ENCODE measurements around the gene WRNIP1. TPM values are rescaled to one million over a fixed set of nuclear protein-coding genes. Genes with fewer than 3 reads are reported as not detected.

WRNIP1 gene
- total and polyA plus RNA-seq, 2 of the 13 experiments (the other 11 are each of a cell fraction or from before 2014, with no cell fraction given): 77.7 to 90.3 TPM

DNA sequence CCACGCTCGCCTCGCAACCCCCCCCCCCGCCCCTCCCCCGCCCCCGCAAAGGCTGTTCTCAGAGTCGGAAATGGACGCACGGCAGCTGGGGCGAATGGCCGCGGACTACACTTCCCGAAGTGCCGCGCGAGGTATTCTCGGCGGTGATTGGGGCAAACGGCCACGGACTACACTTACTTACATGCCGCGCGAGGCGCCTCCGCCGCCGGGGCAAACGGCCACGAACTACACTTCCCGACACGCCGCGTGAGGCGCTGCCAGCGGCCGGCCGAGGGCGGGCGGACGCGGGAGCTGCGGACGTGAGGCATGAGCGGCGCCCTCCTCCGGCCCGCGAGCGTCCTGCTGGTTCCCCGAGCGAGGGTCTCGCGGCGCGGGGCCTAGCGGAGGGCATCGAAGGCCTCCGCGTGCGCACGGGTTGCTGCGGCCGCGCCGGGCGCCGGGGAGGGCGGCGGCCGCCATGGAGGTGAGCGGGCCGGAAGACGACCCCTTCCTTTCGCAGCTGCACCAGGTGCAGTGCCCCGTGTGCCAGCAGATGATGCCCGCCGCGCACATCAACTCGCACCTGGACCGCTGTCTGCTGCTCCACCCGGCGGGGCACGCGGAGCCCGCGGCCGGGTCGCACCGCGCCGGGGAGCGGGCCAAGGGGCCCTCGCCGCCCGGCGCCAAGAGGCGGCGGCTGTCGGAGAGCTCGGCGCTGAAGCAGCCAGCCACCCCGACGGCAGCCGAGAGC, at the start of gene WRNIP1 (continued):
- TF ChIP-seq ZNF33A (CRISPR knock-in tag; IDR thresholded peaks at IDR 0.05; ENCODE audit: borderline replicate concordance) (no peak), ZNF343 (CRISPR knock-in tag; IDR thresholded peaks at IDR 0.05) (peak; percentile 90), ZNF567 (CRISPR knock-in tag; IDR thresholded peaks at IDR 0.05; ENCODE audit: borderline replicate concordance) (no peak), RFX1 (IDR thresholded peaks at IDR 0.05) (no peak), RBM22 (optimal IDR thresholded peaks at IDR 0.05; ENCODE audit: low read length) (no peak), SAP130 (CRISPR knock-in tag; IDR thresholded peaks at IDR 0.05; ENCODE audit: low read depth) (peak; percentile 90), SATB2 (CRISPR knock-in tag; IDR thresholded peaks at IDR 0.05) (0 out of 2 replicates have a peak, but pooled peaks have one; percentile 36), HCFC1 (IDR thresholded peaks at IDR 0.05; ENCODE audit: low read depth, low read length) (peak; percentile 95), HNRNPK (IDR thresholded peaks at IDR 0.05; ENCODE audit: low read depth, low read length, poor library complexity, severe bottlenecking) (peak; percentile 93), ZFAT (CRISPR knock-in tag; conservative IDR thresholded peaks at IDR 0.05) (no peak), HDAC1 (CRISPR knock-in tag; IDR thresholded peaks at IDR 0.05) (peak; percentile 21; the same call in 1 of the 2 replicates), RELA (CRISPR knock-in tag; IDR thresholded peaks at IDR 0.05) (peak; percentile 5; the same call in 1 of the 2 replicates), ARHGAP35 (CRISPR knock-in tag; IDR thresholded peaks at IDR 0.05; ENCODE audit: borderline replicate concordance) (peak; percentile 64; the same call in 1 of the 2 replicates), SOX6 (IDR thresholded peaks at IDR 0.05) (no peak), SOX6 (CRISPR knock-in tag; IDR thresholded peaks at IDR 0.05) (peak; percentile 42; the same call in 1 of the 2 replicates), ZMYM2 (CRISPR knock-in tag; IDR thresholded peaks at IDR 0.05) (no peak; the same call in 1 of the 2 replicates), ZNF549 (CRISPR knock-in tag; IDR thresholded peaks at IDR 0.05) (no peak), ZNF543 (CRISPR knock-in tag; IDR thresholded peaks at IDR 0.05) (no peak; the same call in none of the 2 replicates), ZNF598 (CRISPR knock-in tag; IDR thresholded peaks at IDR 0.05; ENCODE audit: borderline replicate concordance) (no peak), ZNF556 (CRISPR knock-in tag; IDR thresholded peaks at IDR 0.05; ENCODE audit: borderline replicate concordance) (peak; percentile 94)
- TF ChIP-seq, protein P1, sequence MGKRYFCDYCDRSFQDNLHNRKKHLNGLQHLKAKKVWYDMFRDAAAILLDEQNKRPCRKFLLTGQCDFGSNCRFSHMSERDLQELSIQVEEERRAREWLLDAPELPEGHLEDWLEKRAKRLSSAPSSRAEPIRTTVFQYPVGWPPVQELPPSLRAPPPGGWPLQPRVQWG (CRISPR knock-in tag; IDR thresholded peaks at IDR 0.05; ENCODE audit: borderline replicate concordance, low read depth): no peak
- TF ChIP-seq, protein P2, sequence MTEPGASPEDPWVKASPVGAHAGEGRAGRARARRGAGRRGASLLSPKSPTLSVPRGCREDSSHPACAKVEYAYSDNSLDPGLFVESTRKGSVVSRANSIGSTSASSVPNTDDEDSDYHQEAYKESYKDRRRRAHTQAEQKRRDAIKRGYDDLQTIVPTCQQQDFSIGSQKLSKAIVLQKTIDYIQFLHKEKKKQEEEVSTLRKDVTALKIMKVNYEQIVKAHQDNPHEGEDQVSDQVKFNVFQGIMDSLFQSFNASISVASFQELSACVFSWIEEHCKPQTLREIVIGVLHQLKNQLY (CRISPR knock-in tag; IDR thresholded peaks at IDR 0.05): 0 out of 2 replicates have a peak, but pooled peaks have one; percentile 36
- TF ChIP-seq, protein P3, sequence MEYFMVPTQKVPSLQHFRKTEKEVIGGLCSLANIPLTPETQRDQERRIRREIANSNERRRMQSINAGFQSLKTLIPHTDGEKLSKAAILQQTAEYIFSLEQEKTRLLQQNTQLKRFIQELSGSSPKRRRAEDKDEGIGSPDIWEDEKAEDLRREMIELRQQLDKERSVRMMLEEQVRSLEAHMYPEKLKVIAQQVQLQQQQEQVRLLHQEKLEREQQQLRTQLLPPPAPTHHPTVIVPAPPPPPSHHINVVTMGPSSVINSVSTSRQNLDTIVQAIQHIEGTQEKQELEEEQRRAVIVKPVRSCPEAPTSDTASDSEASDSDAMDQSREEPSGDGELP (IDR thresholded peaks at IDR 0.05; ENCODE audit: borderline replicate concordance, low read depth): peak; percentile 80; the same call in 1 of the 2 replicates
- TF ChIP-seq, protein P4, sequence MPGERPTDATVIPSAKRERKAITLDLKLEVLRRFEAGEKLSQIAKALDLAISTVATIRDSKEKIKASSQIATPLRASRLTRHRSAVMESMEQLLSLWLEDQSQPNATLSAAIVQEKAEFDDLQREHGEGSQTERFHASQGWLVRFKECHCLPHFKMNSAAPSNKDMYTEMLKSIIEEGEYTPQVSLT (CRISPR knock-in tag; IDR thresholded peaks at IDR 0.05; ENCODE audit: borderline replicate concordance, low read depth): no peak; the same call in 1 of the 2 replicates
- TF ChIP-seq, protein P5, sequence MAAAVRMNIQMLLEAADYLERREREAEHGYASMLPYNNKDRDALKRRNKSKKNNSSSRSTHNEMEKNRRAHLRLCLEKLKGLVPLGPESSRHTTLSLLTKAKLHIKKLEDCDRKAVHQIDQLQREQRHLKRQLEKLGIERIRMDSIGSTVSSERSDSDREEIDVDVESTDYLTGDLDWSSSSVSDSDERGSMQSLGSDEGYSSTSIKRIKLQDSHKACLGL (CRISPR knock-in tag; IDR thresholded peaks at IDR 0.05): peak; percentile 73
- TF ChIP-seq, protein P6, sequence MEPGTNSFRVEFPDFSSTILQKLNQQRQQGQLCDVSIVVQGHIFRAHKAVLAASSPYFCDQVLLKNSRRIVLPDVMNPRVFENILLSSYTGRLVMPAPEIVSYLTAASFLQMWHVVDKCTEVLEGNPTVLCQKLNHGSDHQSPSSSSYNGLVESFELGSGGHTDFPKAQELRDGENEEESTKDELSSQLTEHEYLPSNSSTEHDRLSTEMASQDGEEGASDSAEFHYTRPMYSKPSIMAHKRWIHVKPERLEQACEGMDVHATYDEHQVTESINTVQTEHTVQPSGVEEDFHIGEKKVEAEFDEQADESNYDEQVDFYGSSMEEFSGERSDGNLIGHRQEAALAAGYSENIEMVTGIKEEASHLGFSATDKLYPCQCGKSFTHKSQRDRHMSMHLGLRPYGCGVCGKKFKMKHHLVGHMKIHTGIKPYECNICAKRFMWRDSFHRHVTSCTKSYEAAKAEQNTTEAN (CRISPR knock-in tag; conservative IDR thresholded peaks at IDR 0.05): peak; percentile 87

All from HepG2 (cell line).